Breast epithelium (tissue), 4 donors: ENCODE data around the gene LINGO1. TPM values are rescaled to one million over a fixed set of nuclear protein-coding genes. Genes with fewer than 3 reads are reported as not detected.

ENCODE experiments used
- DNase-seq, 2 donors: peaks; one replicate each; pipeline ENCODE4 v3.0.0-alpha.2; 2019; ENCODE audit warnings: low spot score in 2 of 2
- H3K27ac ChIP-seq, 2 donors: fragments of 200-600 bp; sonication (generic) in 1 of 2; one replicate each; pipeline ENCODE4 v1.5.1; 2016 to 2019; ENCODE audit warnings: mild to moderate bottlenecking in 1 of 2
- H3K27me3 ChIP-seq, 2 donors: fragments of 200-600 bp; sonication (generic) in 1 of 2; one replicate each; pipeline versions ENCODE4 v1.5.1 to v1.6.0; 2017 to 2019; ENCODE audit warnings: control low read depth in 1 of 2, mild to moderate bottlenecking in 1 of 2
- H3K36me3 ChIP-seq: fragments of 200-600 bp; one replicate; pipeline ENCODE4 v1.5.1; 2019
- H3K4me1 ChIP-seq, 2 donors: fragments of 200-600 bp; sonication (generic); one replicate each; pipeline ENCODE4 v1.5.1; 2016 to 2019; ENCODE audit warnings: control low read depth in 1 of 2
- H3K4me3 ChIP-seq, 3 donors: fragments of 200-600 bp; sonication (generic); 1 replicate in 2 of 3; 2 replicates in 1 of 3; pipeline ENCODE4 v1.5.1; 2016 to 2019; ENCODE audit warnings: mild to moderate bottlenecking in 3 of 3, moderate library complexity in 2 of 3
- H3K9me3 ChIP-seq, 2 donors: fragments of 200-600 bp; sonication (generic) in 1 of 2; one replicate each; pipeline ENCODE4 v1.5.1; 2016 to 2019; ENCODE audit warnings: control low read depth in 1 of 2
- POLR2A ChIP-seq: fragments of 450-650 bp; IDR thresholded peaks from one replicate; pipeline ENCODE4 v1.6.1; 2016; ENCODE audit warnings: antibody characterized with exemption, mild to moderate bottlenecking, moderate library complexity
- POLR2AphosphoS5 ChIP-seq, 3 donors: sonication (generic); formaldehyde crosslinking; IDR thresholded peaks; one replicate each; pipeline ENCODE4 v1.6.1; 2017; ENCODE audit warnings: antibody characterized with exemption in 3 of 3
- intact Hi-C: fragments of 100-400 bp; cut with DNase I; formaldehyde crosslinking; loops from one replicate; pipeline ENCODE4 v1.15.1; 2023; ENCODE audit warnings: low total_unique reads
- total RNA-seq, 3 donors: library from RNA; depleted of rRNA; stranded (reverse); fragments of >200 nt; gene quantifications; one replicate each; pipeline ENCODE4 v1.1.0, GENCODE V29; 2016
- TF ChIP-seq, protein P1 (sequence below), 3 donors: fragments of 450-650 bp; IDR thresholded peaks; one replicate each; pipeline ENCODE4 v1.5.1; 2016 to 2017; ENCODE audit warnings: antibody characterized with exemption in 3 of 3, mild to moderate bottlenecking in 3 of 3, moderate library complexity in 3 of 3

LINGO1 gene
- total RNA-seq, 3 donors from 2014 or later = 1.2 to 1.6 TPM; not detected in 1

- no peaks in the 10 kb centered on the region for H3K9me3 ChIP-seq
- TF ChIP-seq POLR2A (no peak), POLR2AphosphoS5 (IDR thresholded peaks at IDR 0.05) (no peak)
- TF ChIP-seq, protein P1, sequence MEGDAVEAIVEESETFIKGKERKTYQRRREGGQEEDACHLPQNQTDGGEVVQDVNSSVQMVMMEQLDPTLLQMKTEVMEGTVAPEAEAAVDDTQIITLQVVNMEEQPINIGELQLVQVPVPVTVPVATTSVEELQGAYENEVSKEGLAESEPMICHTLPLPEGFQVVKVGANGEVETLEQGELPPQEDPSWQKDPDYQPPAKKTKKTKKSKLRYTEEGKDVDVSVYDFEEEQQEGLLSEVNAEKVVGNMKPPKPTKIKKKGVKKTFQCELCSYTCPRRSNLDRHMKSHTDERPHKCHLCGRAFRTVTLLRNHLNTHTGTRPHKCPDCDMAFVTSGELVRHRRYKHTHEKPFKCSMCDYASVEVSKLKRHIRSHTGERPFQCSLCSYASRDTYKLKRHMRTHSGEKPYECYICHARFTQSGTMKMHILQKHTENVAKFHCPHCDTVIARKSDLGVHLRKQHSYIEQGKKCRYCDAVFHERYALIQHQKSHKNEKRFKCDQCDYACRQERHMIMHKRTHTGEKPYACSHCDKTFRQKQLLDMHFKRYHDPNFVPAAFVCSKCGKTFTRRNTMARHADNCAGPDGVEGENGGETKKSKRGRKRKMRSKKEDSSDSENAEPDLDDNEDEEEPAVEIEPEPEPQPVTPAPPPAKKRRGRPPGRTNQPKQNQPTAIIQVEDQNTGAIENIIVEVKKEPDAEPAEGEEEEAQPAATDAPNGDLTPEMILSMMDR (IDR thresholded peaks at IDR 0.05) = no peak
- H3K4me3 ChIP-seq = no peak overlapping the region
- intact Hi-C loops = no loop called here
- peaks cover 0 to 41% of the 10 kb centered on the region in 2 donors for H3K27me3 ChIP-seq
- no peaks in the 10 kb centered on the region for H3K36me3 ChIP-seq
- H3K4me1 ChIP-seq = no peaks in the 10 kb centered on the region
- DNase-seq = no peak
- H3K27ac ChIP-seq = no peak overlapping the region
Measured at GRCh38 chr15:77653832-77654480, 21.2 kb upstream of the LINGO1 start.

DNA sequence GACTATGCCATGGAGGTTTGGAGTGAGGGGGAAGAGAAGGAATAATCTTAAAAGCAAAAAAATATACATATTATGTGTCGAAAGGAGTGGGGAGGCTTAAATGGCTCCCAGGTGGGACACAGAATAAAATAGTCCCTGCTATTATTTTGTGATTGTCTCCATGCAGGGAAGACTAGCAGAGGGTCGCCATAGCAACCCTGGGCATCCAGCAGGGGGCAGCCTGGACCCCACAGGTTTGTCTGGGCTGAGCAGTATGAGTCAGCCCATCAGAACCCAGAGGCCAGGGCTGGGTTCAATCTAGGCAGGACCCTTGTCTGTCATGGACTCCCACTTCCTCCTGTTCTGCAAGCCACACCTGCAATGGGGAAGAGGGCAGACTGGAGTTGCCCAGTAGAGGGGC is 17.6 kb upstream of the LINGO1 start:
- Histone ChIP-seq H3K4me3 (no peak overlapping the region), H3K27me3 (peaks cover 0 to 12% of the 10 kb centered on the region in 2 donors), H3K27ac (no peak overlapping the region), H3K4me1 (no peaks in the 10 kb centered on the region), H3K36me3 (no peaks in the 10 kb centered on the region), H3K9me3 (no peaks in the 10 kb centered on the region)
- DNase-seq = no peak
- TF ChIP-seq POLR2A = no peak
- TF ChIP-seq, protein P1 (IDR thresholded peaks at IDR 0.05) = no peak
- TF ChIP-seq POLR2AphosphoS5 (IDR thresholded peaks at IDR 0.05) = no peak
- intact Hi-C loops = no loop called here

DNA sequence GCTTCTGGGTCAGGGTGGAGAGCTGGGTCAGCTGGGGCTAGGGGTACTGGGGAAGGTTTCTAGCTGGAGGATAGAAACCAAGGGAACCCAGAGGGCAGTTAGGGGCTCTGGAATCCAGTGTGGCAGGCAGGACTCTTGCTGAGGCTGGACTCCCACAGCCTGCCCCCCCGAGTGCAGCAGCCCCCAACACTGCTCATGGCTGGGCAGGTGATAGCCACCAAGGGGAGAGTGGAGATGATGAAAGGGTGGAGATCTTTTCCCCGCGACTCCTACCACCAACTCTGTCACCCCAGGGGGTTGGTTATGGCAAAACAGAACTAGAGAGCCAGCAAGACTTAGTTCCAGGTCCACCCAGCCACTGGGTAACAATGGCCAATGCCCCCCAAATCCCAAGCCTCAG is 16.9 kb upstream of the LINGO1 start:
- H3K9me3 ChIP-seq = no peaks in the 10 kb centered on the region
- intact Hi-C loops = no loop called here
- no peak overlapping the region for H3K4me3 ChIP-seq
- DNase-seq = no peak
- H3K27me3 ChIP-seq = peaks cover 0 to 6% of the 10 kb centered on the region in 2 donors
- no peaks in the 10 kb centered on the region for H3K36me3 ChIP-seq
- H3K27ac ChIP-seq = no peak overlapping the region
- H3K4me1 ChIP-seq = no peaks in the 10 kb centered on the region
- TF ChIP-seq, protein P1 (IDR thresholded peaks at IDR 0.05) = no peak
- TF ChIP-seq POLR2AphosphoS5 (IDR thresholded peaks at IDR 0.05) (no peak), POLR2A (no peak)

DNA sequence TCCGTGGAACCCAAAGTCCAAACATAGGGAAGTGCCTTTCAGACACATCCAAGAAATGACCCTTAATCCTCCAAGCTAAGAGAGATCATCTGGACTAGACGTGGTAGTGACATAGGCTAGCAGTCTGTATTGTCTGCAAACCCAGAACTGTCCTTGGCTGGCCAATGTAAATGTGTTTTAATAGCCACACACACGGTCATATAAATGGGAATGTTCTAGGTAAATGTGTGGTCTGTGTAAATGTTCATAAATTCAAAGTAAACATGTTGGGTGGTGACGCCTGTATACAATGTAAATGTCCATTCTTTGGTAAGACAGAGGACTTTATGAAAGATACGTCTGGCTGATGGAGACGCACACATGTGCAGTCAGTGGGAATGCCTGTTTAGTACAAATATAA is 16.3 kb upstream of the LINGO1 start:
- H3K27ac ChIP-seq = no peak overlapping the region
- H3K4me1 ChIP-seq = no peaks in the 10 kb centered on the region
- H3K27me3 ChIP-seq = no peaks in the 10 kb centered on the region
- H3K9me3 ChIP-seq = no peaks in the 10 kb centered on the region
- intact Hi-C loops = no loop called here
- no peaks in the 10 kb centered on the region for H3K36me3 ChIP-seq
- TF ChIP-seq POLR2A (no peak), POLR2AphosphoS5 (IDR thresholded peaks at IDR 0.05) (no peak)
- TF ChIP-seq, protein P1 (IDR thresholded peaks at IDR 0.05) = no peak
- H3K4me3 ChIP-seq = no peak overlapping the region
- DNase-seq = no peak

GRCh38 chr15:77647961-77648360 is 15.2 kb upstream of the LINGO1 start:
- Histone ChIP-seq H3K4me1 (no peaks in the 10 kb centered on the region), H3K36me3 (no peaks in the 10 kb centered on the region), H3K9me3 (no peaks in the 10 kb centered on the region), H3K27ac (no peak overlapping the region), H3K27me3 (no peaks in the 10 kb centered on the region), H3K4me3 (no peak overlapping the region)
- no peak for DNase-seq
- intact Hi-C loops = no loop called here
- TF ChIP-seq, protein P1 (IDR thresholded peaks at IDR 0.05) = no peak
- TF ChIP-seq POLR2A = no peak
- TF ChIP-seq POLR2AphosphoS5 (IDR thresholded peaks at IDR 0.05) = no peak
